Transverse colon (tissue), 4 donors: ENCODE measurements around the gene APPBP2. TPM values are rescaled to one million over a fixed set of nuclear protein-coding genes. Genes with fewer than 3 reads are reported as not detected.
"Not testable (repeated sequence)": the region's sequence is repeated elsewhere in the genome, so short reads cannot be mapped to it uniquely, and the experiment has no call there.

ENCODE experiments used
- DNase-seq: peaks from one replicate; pipeline ENCODE4 v3.0.0-alpha.2; 2019
- H3K27ac ChIP-seq, 4 donors: fragments of 200-600 bp; sonication (generic); 2 replicates each; pipeline ENCODE4 v1.5.1; 2016 to 2018; ENCODE audit warnings: inconsistent platforms in 4 of 4
- H3K27me3 ChIP-seq: fragments of 200-600 bp; sonication (generic); 2 replicates; pipeline ENCODE4 v1.5.1; 2017; ENCODE audit warnings: inconsistent platforms
- H3K36me3 ChIP-seq, 4 donors: fragments of 200-600 bp; sonication (generic); 2 replicates each; pipeline ENCODE4 v1.5.1; 2017 to 2019; ENCODE audit warnings: inconsistent platforms in 4 of 4
- H3K4me1 ChIP-seq, 4 donors: fragments of 200-600 bp; sonication (generic); 2 replicates each; pipeline ENCODE4 v1.5.1; 2017 to 2020; ENCODE audit warnings: inconsistent platforms in 4 of 4
- H3K4me3 ChIP-seq, 4 donors: fragments of 200-600 bp; sonication (generic); 1 replicate in 1 of 4; 2 replicates in 3 of 4; pipeline versions ENCODE4 v1.5.1 to v1.6.1; 2017 to 2019; ENCODE audit warnings: inconsistent platforms in 4 of 4
- H3K9me3 ChIP-seq, 2 donors: fragments of 200-600 bp; sonication (generic); 2 replicates each; pipeline ENCODE4 v1.5.1; 2017 to 2019; ENCODE audit warnings: inconsistent platforms in 2 of 2
- CTCF ChIP-seq, 5 experiments: fragments of 200-600 bp in 3 of 5; fragments of 450-650 bp in 2 of 5; sonication (generic) in 3 of 5; IDR thresholded peaks; 1 replicate in 2 of 5; 2 replicates in 3 of 5; pipeline ENCODE4 v1.5.1; 2016 to 2017; ENCODE audit warnings: antibody characterized with exemption in 5 of 5, inconsistent platforms in 3 of 5, mild to moderate bottlenecking in 2 of 5, moderate library complexity in 1 of 5
- EP300 ChIP-seq: sonication (generic); formaldehyde crosslinking; IDR thresholded peaks from one replicate; pipeline ENCODE4 v1.6.1; 2017; ENCODE audit warnings: antibody characterized with exemption, low read depth
- POLR2A ChIP-seq: fragments of 450-650 bp; IDR thresholded peaks from one replicate; pipeline ENCODE4 v1.6.1; 2016; ENCODE audit warnings: antibody characterized with exemption, mild to moderate bottlenecking, moderate library complexity
- POLR2AphosphoS5 ChIP-seq, 3 donors: sonication (generic); formaldehyde crosslinking; IDR thresholded peaks; one replicate each; pipeline ENCODE4 v1.6.1; 2016; ENCODE audit warnings: antibody characterized with exemption in 3 of 3
- WGBS, 2 donors: methylation state at CpG; one replicate each; pipeline ENCODE4 v1.1.5; 2018; ENCODE audit warnings: low coverage in 1 of 2; 5-methylcytosine and 5-hydroxymethylcytosine counted together
- in situ Hi-C, 4 donors: fragments of 200-750 bp; cut with MboI; loops; one replicate each; pipeline versions ENCODE4 v1.15.0 to v1.15.1; 2017; ENCODE audit warnings: low sequenced_read_pairs in 3 of 4, low pct_ligation_motif_present in 1 of 4, low pct_unique_long_range_greater_than_20kb in 1 of 4
- intact Hi-C: fragments of 100-400 bp; cut with DNase I; formaldehyde crosslinking; loops from one replicate; pipeline ENCODE4 v1.15.1; 2023; ENCODE audit warnings: low total_unique reads
- total RNA-seq, 4 donors: library from RNA; depleted of rRNA; stranded (reverse); fragments of >200 nt; gene quantifications; one replicate each; pipeline ENCODE4 v1.1.0, GENCODE V29; 2016

The APPBP2 gene
- total RNA-seq, 4 donors from 2014 or later = 10.1 to 24.8 (median 18.4) TPM

- Histone ChIP-seq H3K36me3 (no peaks in the 10 kb centered on the region), H3K9me3 (no peaks in the 10 kb centered on the region), H3K4me3 (no peak overlapping the region), H3K27ac (no peak overlapping the region), H3K4me1 (no peaks in the 10 kb centered on the region), H3K27me3 (no peaks in the 10 kb centered on the region)
- WGBS, 2 donors = 91 to 92% methylated on average over 4 to 8 of the region's 8 CpGs
- no peak for TF ChIP-seq POLR2AphosphoS5 (IDR thresholded peaks at IDR 0.05)
- no peak for TF ChIP-seq CTCF (IDR thresholded peaks at IDR 0.05)
- TF ChIP-seq EP300 = no peak
- no peak for TF ChIP-seq POLR2A
- intact Hi-C loops (no loop called here), in situ Hi-C loops (no loop called here)
- no peak for DNase-seq
Measured at GRCh38 chr17:60559659-60559994, 33.6 kb upstream of the APPBP2 start.

- Histone ChIP-seq H3K4me1 (no peaks in the 10 kb centered on the region), H3K27me3 (no peaks in the 10 kb centered on the region), H3K36me3 (no peaks in the 10 kb centered on the region), H3K4me3 (no peak overlapping the region), H3K27ac (no peak overlapping the region), H3K9me3 (no peaks in the 10 kb centered on the region)
- intact Hi-C loops (no loop called here), in situ Hi-C loops (no loop called here)
- WGBS, 2 donors = 83 to 100% methylated on average over 2 of the region's 2 CpGs
- TF ChIP-seq POLR2AphosphoS5 (IDR thresholded peaks at IDR 0.05) = no peak
- no peak for TF ChIP-seq POLR2A
- TF ChIP-seq EP300 = no peak
- DNase-seq = no peak
Measured at GRCh38 chr17:60557805-60558204, 31.8 kb upstream of the APPBP2 start.

GRCh38 chr17:60555786-60556185 is 29.7 kb upstream of the APPBP2 start:
- H3K9me3 ChIP-seq = no peaks in the 10 kb centered on the region
- H3K27ac ChIP-seq = no peak overlapping the region
- intact Hi-C loops = no loop called here
- WGBS, 2 donors = 95 to 98% methylated on average over 4 of the region's 4 CpGs
- no peaks in the 10 kb centered on the region for H3K4me1 ChIP-seq
- TF ChIP-seq EP300 (no peak), POLR2AphosphoS5 (IDR thresholded peaks at IDR 0.05) (no peak), POLR2A (no peak), CTCF (IDR thresholded peaks at IDR 0.05) (no peak)
- no peak overlapping the region for H3K4me3 ChIP-seq
- no peak for DNase-seq
- H3K27me3 ChIP-seq = no peaks in the 10 kb centered on the region
- H3K36me3 ChIP-seq = no peaks in the 10 kb centered on the region
- in situ Hi-C loops = no loop called here

- no peak for DNase-seq
- in situ Hi-C loops = no loop called here
- TF ChIP-seq EP300 (no peak), CTCF (IDR thresholded peaks at IDR 0.05) (no peak), POLR2AphosphoS5 (IDR thresholded peaks at IDR 0.05) (no peak)
Measured at GRCh38 chr17:60554377-60554788, 28.3 kb upstream of the APPBP2 start.

DNA sequence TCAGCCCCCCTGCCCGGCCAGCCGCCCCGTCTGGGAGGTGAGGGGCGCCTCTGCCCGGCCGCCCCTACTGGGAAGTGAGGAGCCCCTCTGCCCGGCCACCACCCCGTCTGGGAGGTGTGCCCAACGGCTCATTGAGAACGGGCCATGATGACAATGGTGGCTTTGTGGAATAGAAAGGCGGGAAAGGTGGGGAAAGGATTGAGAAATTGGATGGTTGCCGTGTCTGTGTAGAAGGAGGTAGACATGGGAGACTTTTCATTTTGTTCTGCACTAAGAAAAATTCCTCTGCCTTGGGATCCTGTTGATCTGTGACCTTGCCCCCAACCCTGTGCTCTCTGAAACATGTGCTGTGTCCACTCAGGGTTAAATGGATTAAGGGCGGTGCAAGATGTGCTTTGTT is 26.2 kb upstream of the APPBP2 start:
- H3K4me1 ChIP-seq, H3K27ac ChIP-seq, H3K4me3 ChIP-seq, H3K27me3 ChIP-seq, H3K9me3 ChIP-seq, H3K36me3 ChIP-seq, DNase-seq, intact Hi-C loops, in situ Hi-C loops: not testable (repeated sequence)
- 99% methylated on average over 6 of the region's 13 CpGs; no CpG with 5 or more reads in 1 of the 2 donors for WGBS, 2 donors

More at GRCh38 chr17:60554377-60554788, 28.3 kb upstream of the APPBP2 start:
- intact Hi-C loops = no loop called here
- H3K4me1 ChIP-seq = no peaks in the 10 kb centered on the region
- H3K27ac ChIP-seq = no peak overlapping the region
- H3K9me3 ChIP-seq = no peaks in the 10 kb centered on the region
- WGBS, 2 donors = 82 to 83% methylated on average over 2 of the region's 2 CpGs
- H3K36me3 ChIP-seq = no peaks in the 10 kb centered on the region
- no peak overlapping the region for H3K4me3 ChIP-seq
- no peaks in the 10 kb centered on the region for H3K27me3 ChIP-seq
